SK-N-SH (cell line): ENCODE measurements around the gene SYNJ2BP. TPM values are rescaled to one million over a fixed set of nuclear protein-coding genes. Genes with fewer than 3 reads are reported as not detected.

Source experiments
- CTCF ChIA-PET: fragments of 300-600, 350-600 bp; formaldehyde crosslinking; extraction: SDS; loops from one replicate; lab custom pipeline; 2021; lab: Yijun Ruan, JAX
- POLR2A ChIA-PET: fragments of 350-600 bp; sonication (Branson Sonifier 250); formaldehyde crosslinking; extraction: SDS; loops from one replicate; lab custom pipeline; 2020; ENCODE audit warnings: antibody characterized with exemption, inconsistent platforms; lab: Yijun Ruan, JAX
- DNase-seq: peaks from one replicate; pipeline ENCODE4 v3.0.0; 2012
- H2AFZ ChIP-seq: fragments of 200-600 bp; sonication (generic); 2 replicates; pipeline ENCODE4 v1.8.1; 2016; ENCODE audit warnings: antibody characterized with exemption, mild to moderate bottlenecking, low read depth
- H3F3A ChIP-seq: fragments of 200-600 bp; sonication (generic); replicated peaks from 2 replicates; pipeline ENCODE3; 2016; ENCODE audit warnings: antibody characterized with exemption, mild to moderate bottlenecking; ENCODE audit not compliant: insufficient read depth
- H3K27ac ChIP-seq, 2 experiments: fragments of 200-500 bp in 1 of 2; fragments of 200-600 bp in 1 of 2; sonication (Bioruptor generic) in 1 of 2; sonication (generic), shearing (Covaris generic) in 1 of 2; 2 replicates each; pipeline versions ENCODE4 v1.5.1 to v1.6.1; 2014 to 2016; ENCODE audit warnings: low read depth in 2 of 2, inconsistent platforms in 1 of 2, low read length in 1 of 2, mild to moderate bottlenecking in 1 of 2, mixed read lengths in 1 of 2
- H3K27me3 ChIP-seq: fragments of 200-600 bp; sonication (generic), shearing (Covaris generic); 2 replicates; pipeline ENCODE4 v1.6.1; 2016; ENCODE audit warnings: mixed run types; ENCODE audit not compliant: insufficient read depth
- H3K36me3 ChIP-seq, 2 experiments: fragments of 200-500 bp in 1 of 2; fragments of 200-600 bp in 1 of 2; sonication (Bioruptor generic) in 1 of 2; sonication (generic) in 1 of 2; replicated peaks in 1 of 2; 2 replicates each; pipeline versions ENCODE3 to v1.5.1; 2014 to 2016; ENCODE audit warnings: low read length in 1 of 2, mild to moderate bottlenecking in 1 of 2; ENCODE audit not compliant: insufficient read depth in 2 of 2, control insufficient read depth in 1 of 2
- H3K4me1 ChIP-seq, 2 experiments: fragments of 200-500 bp in 1 of 2; fragments of 200-600 bp in 1 of 2; sonication (Bioruptor generic) in 1 of 2; sonication (generic), shearing (Covaris generic) in 1 of 2; 2 replicates each; pipeline versions ENCODE4 v1.5.1 to v1.6.1; 2014 to 2016; ENCODE audit warnings: low read depth in 1 of 2, low read length in 1 of 2, mixed run types in 1 of 2; ENCODE audit not compliant: insufficient read depth in 2 of 2, control insufficient read depth in 1 of 2
- H3K4me2 ChIP-seq: fragments of 200-600 bp; sonication (generic), shearing (Covaris generic); 2 replicates; pipeline ENCODE4 v1.6.1; 2017; ENCODE audit warnings: mixed run types
- H3K4me3 ChIP-seq, 2 experiments: fragments of 200-500 bp in 1 of 2; fragments of 200-600 bp in 1 of 2; sonication (Bioruptor generic) in 1 of 2; sonication (generic), shearing (Covaris generic) in 1 of 2; 2 replicates each; pipeline versions ENCODE4 v1.5.1 to v1.8.1; 2014 to 2016; ENCODE audit warnings: low read depth in 2 of 2, inconsistent platforms in 1 of 2, low read length in 1 of 2, mild to moderate bottlenecking in 1 of 2, mixed read lengths in 1 of 2, moderate library complexity in 1 of 2
- H3K79me2 ChIP-seq: fragments of 200-600 bp; sonication (generic); 2 replicates; pipeline ENCODE4 v1.8.1; 2017; ENCODE audit warnings: mild to moderate bottlenecking; ENCODE audit not compliant: insufficient read depth
- H3K9ac ChIP-seq: fragments of 200-600 bp; sonication (generic); 2 replicates; pipeline ENCODE4 v1.6.1; 2017; ENCODE audit warnings: mixed run types
- H3K9me2 ChIP-seq: fragments of 200-600 bp; sonication (generic); 2 replicates; pipeline ENCODE4 v1.6.1; 2017; ENCODE audit warnings: mixed run types
- H3K9me3 ChIP-seq: fragments of 200-600 bp; sonication (generic); 2 replicates; pipeline ENCODE4 v1.6.1; 2017; ENCODE audit warnings: mixed run types, mild to moderate bottlenecking, moderate library complexity
- H4K20me1 ChIP-seq: fragments of 200-600 bp; sonication (generic); 2 replicates; pipeline ENCODE4 v1.6.1; 2017; ENCODE audit warnings: mild to moderate bottlenecking, mixed run types; ENCODE audit not compliant: insufficient read depth
- CHD2 ChIP-seq: fragments of 150-350 bp; IDR thresholded peaks from 2 replicates; pipeline ENCODE4 v1.6.1; 2018; ENCODE audit warnings: low read length; ENCODE audit not compliant: partially characterized antibody
- CTCF ChIP-seq: fragments of 200-600 bp; sonication (generic); IDR thresholded peaks from 2 replicates; pipeline ENCODE4 v1.6.1; 2017; ENCODE audit warnings: antibody characterized with exemption, mild to moderate bottlenecking, moderate library complexity
- ELF1 ChIP-seq: IDR thresholded peaks from 2 replicates; pipeline ENCODE4 v1.4.0; 2012
- EZH2phosphoT487 ChIP-seq: fragments of 200-600 bp; sonication (generic); IDR thresholded peaks from 2 replicates; pipeline ENCODE4 v1.6.1; 2017; ENCODE audit warnings: low read depth, mixed run types, mild to moderate bottlenecking, antibody characterized with exemption, moderate library complexity, borderline replicate concordance
- FOSL2 ChIP-seq: IDR thresholded peaks from 2 replicates; pipeline ENCODE4 v1.4.0; 2012; ENCODE audit warnings: low read depth, mild to moderate bottlenecking, moderate library complexity, borderline replicate concordance
- FOXJ3 ChIP-seq: sonication (generic); formaldehyde crosslinking; IDR thresholded peaks from 2 replicates; pipeline ENCODE4 v1.5.1; 2020; ENCODE audit warnings: mild to moderate bottlenecking, missing genetic modification reagents
- FOXM1 ChIP-seq: IDR thresholded peaks from 2 replicates; pipeline ENCODE4 v1.4.0; 2012; ENCODE audit warnings: low read depth, mild to moderate bottlenecking
- GABPA ChIP-seq: IDR thresholded peaks from 2 replicates; pipeline ENCODE4 v1.4.0; 2012; ENCODE audit warnings: low read depth, mild to moderate bottlenecking
- GATA2 ChIP-seq: sonication (generic); formaldehyde crosslinking; IDR thresholded peaks from 2 replicates; pipeline ENCODE4 v1.5.0; 2020; ENCODE audit warnings: mild to moderate bottlenecking, missing genetic modification reagents
- JUND ChIP-seq: IDR thresholded peaks from 2 replicates; pipeline ENCODE4 v1.4.0; 2012
- MAX ChIP-seq: IDR thresholded peaks from 2 replicates; pipeline ENCODE4 v1.4.0; 2012; ENCODE audit warnings: low read depth
- MEF2A ChIP-seq: IDR thresholded peaks from 2 replicates; pipeline ENCODE4 v1.4.0; 2012; ENCODE audit warnings: low read depth, borderline replicate concordance
- NFIC ChIP-seq: IDR thresholded peaks from 2 replicates; pipeline ENCODE4 v1.4.0; 2012; ENCODE audit warnings: borderline replicate concordance
- RAD21 ChIP-seq: IDR thresholded peaks from 2 replicates; pipeline ENCODE4 v1.6.1; 2012; ENCODE audit warnings: mild to moderate bottlenecking, low read length
- SIN3A ChIP-seq: IDR thresholded peaks from 2 replicates; pipeline ENCODE4 v1.6.1; 2012; ENCODE audit warnings: low read depth, mild to moderate bottlenecking, low read length, moderate library complexity, borderline replicate concordance
- SMC3 ChIP-seq: IDR thresholded peaks from 2 replicates; pipeline ENCODE4 v1.6.1; 2012; ENCODE audit warnings: low read depth, low read length, improper control_type of control experiment
- TCF12 ChIP-seq: IDR thresholded peaks from 2 replicates; pipeline ENCODE4 v1.4.0; 2012
- USF1 ChIP-seq: IDR thresholded peaks from 2 replicates; pipeline ENCODE4 v1.4.0; 2012; ENCODE audit warnings: low read depth, borderline replicate concordance
- YY1 ChIP-seq: IDR thresholded peaks from 2 replicates; pipeline ENCODE4 v1.4.0; 2012; ENCODE audit warnings: low read depth, mild to moderate bottlenecking
- ZBTB33 ChIP-seq: IDR thresholded peaks from 2 replicates; pipeline ENCODE4 v1.4.0; 2012; ENCODE audit warnings: low read depth, borderline replicate concordance
- WGBS: methylation state at CpG from one replicate; pipeline ENCODE4 v1.1.6; 2017; ENCODE audit warnings: low lambda C conversion rate; 5-methylcytosine and 5-hydroxymethylcytosine counted together
- polyA plus RNA-seq, 3 experiments: library from polyadenylated mRNA; depleted of rRNA; stranded (reverse); fragments of >200 nt; gene quantifications; 2 replicates each; pipeline ENCODE4 v1.2.3, GENCODE V29; 2012

SYNJ2BP gene
- polyA plus RNA-seq, 1 of the 3 experiments (the other 2 are of a cell fraction), result 12.4 TPM

GRCh38 chr14:70425354-70425753 is 8.5 kb upstream of the SYNJ2BP start:
- ChIA-PET POLR2A (no interaction called here), CTCF (no interaction called here)
- Histone ChIP-seq H3K36me3 (no peaks in the 10 kb centered on the region), H3K27me3 (no peaks in the 10 kb centered on the region), H4K20me1 (no peaks in the 10 kb centered on the region), H3K9ac (no peak overlapping the region), H3K4me1 (no peaks in the 10 kb centered on the region; a peak in 1 of 4 replicates), H3K27ac (no peak overlapping the region), H3K4me3 (no peak overlapping the region), H2AFZ (no peak overlapping the region), H3K4me2 (no peak overlapping the region), H3F3A (peaks cover 11% of the 10 kb centered on the region), H3K9me3 (no peaks in the 10 kb centered on the region), H3K79me2 (no peaks in the 10 kb centered on the region), H3K9me2 (no peaks in the 10 kb centered on the region)
- DNase-seq, result no peak
- 0% methylated on average over 1 of the region's 1 CpG for WGBS
- no peak for TF ChIP-seq JUND
- no peak for TF ChIP-seq TCF12
- no peak for TF ChIP-seq CHD2
- TF ChIP-seq NFIC, result no peak
- no peak for TF ChIP-seq SMC3
- no peak for TF ChIP-seq FOXJ3 (CRISPR knock-in tag)
- TF ChIP-seq FOXM1, result no peak
- no peak for TF ChIP-seq SIN3A
- no peak for TF ChIP-seq MAX
- TF ChIP-seq ZBTB33, result no peak
- no peak for TF ChIP-seq EZH2phosphoT487
- TF ChIP-seq GABPA, result no peak
- TF ChIP-seq CTCF, result no peak
- no peak for TF ChIP-seq GATA2 (CRISPR knock-in tag)
- no peak for TF ChIP-seq YY1
- no peak for TF ChIP-seq USF1
- TF ChIP-seq FOSL2, result no peak
- TF ChIP-seq MEF2A, result no peak
- no peak for TF ChIP-seq ELF1
- TF ChIP-seq RAD21, result no peak
